ENCODE results near the gene SLCO2A1.

- TF ChIP-seq L3MBTL2 (conservative IDR thresholded peaks at IDR 0.05): no peak
- TF ChIP-seq FOXM1 (IDR thresholded peaks at IDR 0.05; ENCODE audit: borderline replicate concordance): no peak
- TF ChIP-seq NFRKB (IDR thresholded peaks at IDR 0.05): no peak
- no peak for TF ChIP-seq BHLHE40 (IDR thresholded peaks at IDR 0.05; ENCODE audit: borderline replicate concordance)
- TF ChIP-seq TARDBP (IDR thresholded peaks at IDR 0.05): no peak
- TF ChIP-seq LEF1 (IDR thresholded peaks at IDR 0.05; ENCODE audit: borderline replicate concordance): no peak
- TF ChIP-seq SP1 (IDR thresholded peaks at IDR 0.05): no peak
- no peak for TF ChIP-seq SUZ12 (IDR thresholded peaks at IDR 0.05)
- no peak for TF ChIP-seq FOXK2 (IDR thresholded peaks at IDR 0.05)
- no peak for TF ChIP-seq HDGF (IDR thresholded peaks at IDR 0.05; ENCODE audit: borderline replicate concordance)
Measured at GRCh38 chr3:134001251-134001650, 28.5 kb downstream of the SLCO2A1 start.

All from HEK293T (cell line).